Gastroesophageal sphincter (tissue), 4 donors: ENCODE data around the gene PCBD2. TPM values are rescaled to one million over a fixed set of nuclear protein-coding genes. Genes with fewer than 3 reads are reported as not detected.

Experiments
- ATAC-seq: fragments of 150-250 bp; one replicate; pipeline ENCODE4 v1.9.1; 2016; ENCODE audit warnings: mild to moderate bottlenecking, moderate library complexity
- H3K27ac ChIP-seq, 4 donors: fragments of 200-600 bp; sonication (generic) in 3 of 4; 1 replicate in 3 of 4; 2 replicates in 1 of 4; pipeline ENCODE4 v1.5.1; 2016 to 2019
- H3K27me3 ChIP-seq: fragments of 200-600 bp; sonication (generic); one replicate; pipeline ENCODE4 v1.5.1; 2019
- H3K36me3 ChIP-seq, 2 donors: fragments of 200-600 bp; sonication (generic); one replicate each; pipeline ENCODE4 v1.5.1; 2019; ENCODE audit warnings: control low read depth in 1 of 2
- H3K4me1 ChIP-seq, 3 donors: fragments of 200-600 bp; sonication (generic); 1 replicate in 2 of 3; 2 replicates in 1 of 3; pipeline ENCODE4 v1.5.1; 2016 to 2019; ENCODE audit warnings: control low read depth in 2 of 3
- H3K4me3 ChIP-seq, 2 donors: fragments of 200-600 bp; sonication (generic); one replicate each; pipeline ENCODE4 v1.5.1; 2019; ENCODE audit warnings: mild to moderate bottlenecking in 1 of 2, moderate library complexity in 1 of 2
- H3K9me3 ChIP-seq, 3 donors: fragments of 200-600 bp; sonication (generic); one replicate each; pipeline ENCODE4 v1.5.1; 2017 to 2019; ENCODE audit warnings: control low read depth in 2 of 3
- EP300 ChIP-seq: sonication (generic); formaldehyde crosslinking; IDR thresholded peaks from one replicate; pipeline ENCODE4 v1.6.1; 2017; ENCODE audit warnings: antibody characterized with exemption, mild to moderate bottlenecking
- POLR2A ChIP-seq, 2 donors: fragments of 450-650 bp; IDR thresholded peaks; one replicate each; pipeline ENCODE4 v1.6.1; 2017; ENCODE audit warnings: antibody characterized with exemption in 2 of 2, mild to moderate bottlenecking in 2 of 2, moderate library complexity in 1 of 2
- POLR2AphosphoS5 ChIP-seq: sonication (generic); formaldehyde crosslinking; IDR thresholded peaks from one replicate; pipeline ENCODE4 v1.6.1; 2017; ENCODE audit warnings: antibody characterized with exemption
- WGBS, 2 donors: methylation state at CpG; one replicate each; pipeline ENCODE4 v1.1.5; 2018; ENCODE audit warnings: low coverage in 1 of 2; 5-methylcytosine and 5-hydroxymethylcytosine counted together
- total RNA-seq, 4 donors: library from RNA; depleted of rRNA; stranded (reverse); fragments of >200 nt; gene quantifications; one replicate each; pipeline ENCODE4 v1.1.0, GENCODE V29; 2016
- TF ChIP-seq, protein P1 (sequence below), 4 experiments: fragments of 200-600 bp in 2 of 4; fragments of 450-650 bp in 2 of 4; sonication (generic) in 1 of 4; IDR thresholded peaks; one replicate each; pipeline ENCODE4 v1.5.1; 2017 to 2019; ENCODE audit warnings: antibody characterized with exemption in 4 of 4, mild to moderate bottlenecking in 2 of 4, moderate library complexity in 2 of 4

PCBD2 gene
- total RNA-seq, 4 donors from 2014 or later, result 8.3 to 10.8 (median 9.5) TPM

DNA sequence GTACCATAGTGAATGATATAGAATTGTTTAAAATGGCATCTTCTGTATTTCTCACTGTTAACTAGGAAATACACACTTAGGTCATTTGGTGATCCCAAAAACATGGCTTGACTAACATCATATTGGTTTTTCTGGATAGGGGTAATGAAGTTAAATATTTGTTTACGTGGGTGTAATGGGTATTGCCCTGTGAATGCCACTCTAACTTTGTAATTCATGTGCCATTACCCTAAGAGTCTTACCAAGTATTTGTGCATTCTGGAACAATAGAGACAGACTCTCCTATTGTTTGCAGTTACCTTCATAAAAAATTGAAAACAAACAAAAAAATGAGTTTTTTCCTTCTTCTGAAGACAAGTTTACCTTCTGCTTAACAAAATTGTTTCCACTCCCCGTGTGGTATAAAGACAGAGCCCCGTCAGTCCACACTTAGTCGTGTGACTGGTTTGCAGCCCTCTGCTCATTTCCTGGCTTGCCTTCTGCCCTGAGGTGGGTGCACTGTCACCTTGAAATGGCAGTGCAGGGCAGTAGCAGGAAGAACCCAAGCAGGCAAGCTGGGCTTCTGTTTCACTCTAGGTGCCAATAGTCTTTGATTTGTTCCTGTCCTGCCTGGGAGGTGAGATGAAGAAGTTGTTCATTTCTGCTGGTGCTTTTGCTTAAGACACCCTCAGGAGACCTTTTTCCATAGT is 53.1 kb downstream of the PCBD2 start:
- H3K27me3 ChIP-seq, result no peaks in the 10 kb centered on the region
- peaks cover 0 to 11% (median 0%) of the 10 kb centered on the region in 3 donors for H3K9me3 ChIP-seq
- H3K4me3 ChIP-seq, result no peak overlapping the region
- TF ChIP-seq EP300 (no peak), POLR2A (IDR thresholded peaks at IDR 0.05) (no peak), POLR2AphosphoS5 (no peak)
- TF ChIP-seq, protein P1, sequence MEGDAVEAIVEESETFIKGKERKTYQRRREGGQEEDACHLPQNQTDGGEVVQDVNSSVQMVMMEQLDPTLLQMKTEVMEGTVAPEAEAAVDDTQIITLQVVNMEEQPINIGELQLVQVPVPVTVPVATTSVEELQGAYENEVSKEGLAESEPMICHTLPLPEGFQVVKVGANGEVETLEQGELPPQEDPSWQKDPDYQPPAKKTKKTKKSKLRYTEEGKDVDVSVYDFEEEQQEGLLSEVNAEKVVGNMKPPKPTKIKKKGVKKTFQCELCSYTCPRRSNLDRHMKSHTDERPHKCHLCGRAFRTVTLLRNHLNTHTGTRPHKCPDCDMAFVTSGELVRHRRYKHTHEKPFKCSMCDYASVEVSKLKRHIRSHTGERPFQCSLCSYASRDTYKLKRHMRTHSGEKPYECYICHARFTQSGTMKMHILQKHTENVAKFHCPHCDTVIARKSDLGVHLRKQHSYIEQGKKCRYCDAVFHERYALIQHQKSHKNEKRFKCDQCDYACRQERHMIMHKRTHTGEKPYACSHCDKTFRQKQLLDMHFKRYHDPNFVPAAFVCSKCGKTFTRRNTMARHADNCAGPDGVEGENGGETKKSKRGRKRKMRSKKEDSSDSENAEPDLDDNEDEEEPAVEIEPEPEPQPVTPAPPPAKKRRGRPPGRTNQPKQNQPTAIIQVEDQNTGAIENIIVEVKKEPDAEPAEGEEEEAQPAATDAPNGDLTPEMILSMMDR (IDR thresholded peaks at IDR 0.05), result no peak
- H3K27ac ChIP-seq, result no peak overlapping the region
- H3K36me3 ChIP-seq, result peaks cover 0 to 26% of the 10 kb centered on the region in 2 donors
- ATAC-seq, result no peak
- WGBS, 2 donors, result 85 to 91% methylated on average over 4 of the region's 4 CpGs
- peaks cover 0 to 14% (median 0%) of the 10 kb centered on the region in 3 donors for H3K4me1 ChIP-seq

DNA sequence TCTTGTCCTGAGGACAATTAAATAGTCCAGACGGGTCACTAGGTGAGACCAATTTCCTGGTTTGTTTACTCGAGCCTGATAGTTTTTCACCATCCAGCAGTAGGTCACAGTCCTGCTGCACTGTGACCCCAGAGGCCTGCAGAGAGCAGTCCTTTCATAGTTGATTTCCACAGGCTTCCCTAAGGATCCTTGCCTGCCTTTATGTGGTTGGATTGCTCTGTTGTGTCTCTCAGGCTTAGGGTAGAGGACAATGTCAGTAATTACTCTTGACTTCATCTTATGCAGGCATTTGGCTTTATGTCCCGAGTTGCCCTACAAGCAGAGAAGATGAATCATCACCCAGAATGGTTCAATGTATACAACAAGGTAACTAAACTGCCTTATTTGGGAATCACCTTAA is 53.8 kb downstream of the PCBD2 start:
- no peak for ATAC-seq
- H3K36me3 ChIP-seq, result peaks cover 0 to 32% of the 10 kb centered on the region in 2 donors
- H3K4me3 ChIP-seq, result no peak overlapping the region
- H3K27me3 ChIP-seq, result no peaks in the 10 kb centered on the region
- peaks cover 0 to 14% (median 0%) of the 10 kb centered on the region in 3 donors for H3K4me1 ChIP-seq
- TF ChIP-seq POLR2A (IDR thresholded peaks at IDR 0.05) (no peak), EP300 (no peak), POLR2AphosphoS5 (no peak)
- TF ChIP-seq, protein P1 (IDR thresholded peaks at IDR 0.05), result no peak
- peaks cover 0 to 11% (median 0%) of the 10 kb centered on the region in 3 donors for H3K9me3 ChIP-seq
- no peak overlapping the region for H3K27ac ChIP-seq
- 25 to 54% methylated on average over 2 to 3 of the region's 3 CpGs for WGBS, 2 donors

DNA sequence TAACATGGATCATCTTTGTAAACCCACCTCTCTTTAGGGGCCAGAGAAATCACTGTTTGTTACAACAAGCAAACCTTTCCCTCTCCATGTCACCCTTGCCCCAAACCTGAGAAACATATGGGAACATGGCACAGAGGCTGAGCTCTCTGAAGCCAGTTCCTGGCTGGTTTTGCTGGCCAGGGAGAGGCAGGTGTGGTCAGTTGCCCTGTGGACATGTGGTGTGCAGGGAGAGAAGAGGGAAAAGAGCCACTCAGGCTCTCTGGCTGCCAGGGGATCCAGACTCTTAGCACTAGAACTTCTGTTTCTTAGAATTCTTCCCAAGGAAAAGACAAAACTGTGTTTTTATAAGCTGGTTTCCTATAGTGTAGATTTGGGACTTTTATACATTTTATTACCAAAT is 58.2 kb downstream of the PCBD2 start:
- no peaks in the 10 kb centered on the region for H3K27me3 ChIP-seq
- TF ChIP-seq POLR2A (IDR thresholded peaks at IDR 0.05), result no peak
- no peak for TF ChIP-seq POLR2AphosphoS5
- TF ChIP-seq EP300, result no peak
- TF ChIP-seq, protein P1 (IDR thresholded peaks at IDR 0.05), result no peak
- H3K9me3 ChIP-seq, result no peaks in the 10 kb centered on the region
- ATAC-seq, result no peak
- peaks cover 0 to 14% (median 0%) of the 10 kb centered on the region in 3 donors for H3K4me1 ChIP-seq
- H3K27ac ChIP-seq, result no peak overlapping the region
- peaks cover 0 to 56% of the 10 kb centered on the region in 2 donors for H3K36me3 ChIP-seq
- no peak overlapping the region for H3K4me3 ChIP-seq

DNA sequence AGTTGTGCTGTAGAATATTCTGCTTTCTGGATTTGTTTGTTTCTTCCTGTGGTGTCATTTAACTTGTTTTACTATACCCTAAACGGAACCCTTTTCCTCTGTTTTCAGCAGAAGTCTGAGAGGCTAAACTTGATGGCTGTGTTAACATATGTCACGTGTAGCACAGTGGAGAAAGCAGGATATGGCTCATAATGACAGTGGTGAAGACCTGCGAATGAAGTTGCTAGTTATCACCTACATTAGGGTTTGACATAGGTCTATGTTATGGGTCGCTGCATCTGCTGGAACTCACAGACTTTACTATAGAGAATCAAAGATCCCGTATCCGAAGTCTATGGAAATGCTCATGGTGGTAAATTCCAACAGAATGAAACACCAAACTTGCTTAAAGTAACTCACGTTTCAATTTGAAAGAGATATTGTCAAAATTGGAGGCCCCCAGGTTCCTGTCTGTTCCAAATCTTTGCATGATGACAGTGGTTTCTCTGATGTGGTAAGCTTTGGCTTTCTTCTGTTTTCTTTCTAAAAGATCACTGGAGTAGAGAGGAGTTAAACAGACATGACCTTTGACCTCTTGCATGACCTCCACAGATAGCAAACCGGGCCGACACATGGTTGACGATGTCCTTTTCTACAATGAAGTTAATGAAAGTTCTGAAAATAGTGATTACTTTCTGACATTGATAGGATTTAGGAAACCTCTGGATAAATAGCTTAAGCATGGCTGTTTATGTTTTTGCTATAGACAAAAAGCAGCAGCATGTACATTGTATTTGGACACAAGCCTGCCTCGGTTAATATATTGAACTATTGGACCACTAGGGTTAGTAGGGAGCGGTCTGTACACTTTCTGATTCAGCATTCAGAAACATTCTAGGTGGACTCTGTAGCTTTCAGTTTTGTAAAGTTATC is 59.7 kb downstream of the PCBD2 start:
- 80 to 86% methylated on average over 9 to 11 of the region's 12 CpGs for WGBS, 2 donors
- no peak for ATAC-seq
- Histone ChIP-seq H3K36me3 (peaks cover 0 to 56% of the 10 kb centered on the region in 2 donors), H3K4me1 (no peaks in the 10 kb centered on the region), H3K27ac (no peak overlapping the region), H3K27me3 (no peaks in the 10 kb centered on the region), H3K4me3 (no peak overlapping the region), H3K9me3 (no peaks in the 10 kb centered on the region)
- no peak for TF ChIP-seq EP300
- TF ChIP-seq, protein P1 (IDR thresholded peaks at IDR 0.05), result no peak
- no peak for TF ChIP-seq POLR2AphosphoS5
- no peak for TF ChIP-seq POLR2A (IDR thresholded peaks at IDR 0.05)
